OCI-LY7 (cell line): Measurements from ENCODE around the gene DENND2A. TPM values are rescaled to one million over a fixed set of nuclear protein-coding genes. Genes with fewer than 3 reads are reported as not detected.

Experiments used
- BruUV-seq: library from RNA; stranded (reverse); fragments of 400-500 nt; replicated peaks from 2 replicates; lab custom pipeline; 2021; lab: Mats Ljungman, UMichigan
- CTCF ChIA-PET: fragments of 300-600 bp; sonication (Branson Sonifier 250); formaldehyde crosslinking; loops from one replicate; lab custom pipeline; 2022; ENCODE audit warnings: antibody characterized with exemption; ENCODE audit not compliant: unreplicated experiment; lab: Charles Lee
- POLR2A ChIA-PET: fragments of 300-600 bp; sonication (Branson Sonifier 250); formaldehyde crosslinking; loops from one replicate; lab custom pipeline; 2022; ENCODE audit warnings: antibody characterized with exemption; lab: Charles Lee
- DNase-seq: peaks from one replicate; pipeline ENCODE4 v3.0.0-alpha.2; 2015; ENCODE audit warnings: low spot score
- H2AFZ ChIP-seq: fragments of 200-600 bp; sonication (generic), shearing (Covaris generic); 2 replicates; pipeline ENCODE4 v1.6.1; 2014; ENCODE audit warnings: mild to moderate bottlenecking, antibody characterized with exemption, low read length, moderate library complexity
- H3K27ac ChIP-seq: fragments of 200-600 bp; sonication (generic); 2 replicates; pipeline ENCODE4 v1.5.1; 2014; ENCODE audit warnings: mixed run types, low read depth, mild to moderate bottlenecking, moderate library complexity, low read length, inconsistent platforms; ENCODE audit not compliant: poor library complexity, severe bottlenecking
- H3K36me3 ChIP-seq: fragments of 200-600 bp; sonication (generic); 2 replicates; pipeline ENCODE4 v1.6.1; 2014; ENCODE audit warnings: mild to moderate bottlenecking, antibody characterized with exemption, low read length, moderate library complexity, mixed read lengths; ENCODE audit not compliant: insufficient read depth
- H3K4me1 ChIP-seq: fragments of 200-600 bp; sonication (generic); 2 replicates; pipeline ENCODE4 v1.5.1; 2014; ENCODE audit warnings: mild to moderate bottlenecking, low read length; ENCODE audit not compliant: insufficient read depth, poor library complexity, severe bottlenecking
- H3K4me2 ChIP-seq: fragments of 200-600 bp; sonication (generic); 2 replicates; pipeline ENCODE4 v1.6.1; 2014; ENCODE audit warnings: mild to moderate bottlenecking, low read length
- H3K4me3 ChIP-seq: fragments of 200-600 bp; sonication (generic); 2 replicates; pipeline ENCODE4 v1.5.1; 2014; ENCODE audit warnings: mild to moderate bottlenecking, low read depth, low read length; ENCODE audit not compliant: poor library complexity, severe bottlenecking
- H3K79me2 ChIP-seq: fragments of 200-600 bp; sonication (generic); 2 replicates; pipeline ENCODE4 v1.6.1; 2016; ENCODE audit warnings: low read depth, mild to moderate bottlenecking, low read length, moderate library complexity, mixed read lengths; ENCODE audit not compliant: insufficient read depth
- H3K9me2 ChIP-seq: fragments of 200-600 bp; sonication (generic); 2 replicates; pipeline ENCODE4 v1.6.1; 2016; ENCODE audit warnings: mild to moderate bottlenecking, low read length, mixed read lengths; ENCODE audit not compliant: insufficient read depth
- H3K9me3 ChIP-seq: fragments of 200-600 bp; sonication (generic); 2 replicates; pipeline ENCODE4 v1.6.1; 2014; ENCODE audit warnings: mild to moderate bottlenecking, mixed run types, low read length, mixed read lengths
- H4K20me1 ChIP-seq: fragments of 200-600 bp; sonication (generic); 2 replicates; pipeline ENCODE4 v1.6.1; 2014; ENCODE audit warnings: mild to moderate bottlenecking, antibody characterized with exemption, low read length, moderate library complexity, mixed read lengths; ENCODE audit not compliant: insufficient read depth
- CTCF ChIP-seq: fragments of 200-600 bp; sonication (generic); conservative IDR thresholded peaks from 2 replicates; pipeline ENCODE4 v1.5.1; 2014; ENCODE audit warnings: mild to moderate bottlenecking, antibody characterized with exemption, low read length, moderate library complexity, mixed read lengths
- EZH2phosphoT487 ChIP-seq: fragments of 200-600 bp; sonication (generic); IDR thresholded peaks from 2 replicates; pipeline ENCODE4 v1.6.1; 2018; ENCODE audit warnings: low read depth, borderline replicate concordance, mild to moderate bottlenecking, mixed run types, antibody characterized with exemption, low read length, moderate library complexity, mixed read lengths
- intact Hi-C: fragments of 100-400 bp; cut with micrococcal nuclease; formaldehyde crosslinking; loops from one replicate; pipeline ENCODE4 v1.10.0; 2022; ENCODE audit not compliant: unreplicated experiment
- total RNA-seq, 2 experiments: library from RNA; depleted of rRNA in 1 of 2; stranded (reverse); fragments of >200 nt in 1 of 2; shearing (Covaris generic) in 1 of 2; gene quantifications; 2 replicates each; pipeline ENCODE4 v1.2.3, GENCODE V29; 2014 to 2022

DENND2A gene
- total RNA-seq, 2 experiments from 2014 or later: 0.13 to 0.35 TPM

GRCh38 chr7:140617081-140617480, 23.5 kb downstream of the DENND2A start:
- no peak overlapping the region for H2AFZ ChIP-seq
- no peaks in the 10 kb centered on the region for H3K9me2 ChIP-seq
- H3K79me2 ChIP-seq: no peaks in the 10 kb centered on the region
- H3K27ac ChIP-seq: no peak overlapping the region
- H3K4me3 ChIP-seq: no peak overlapping the region
- H3K4me1 ChIP-seq: no peaks in the 10 kb centered on the region
- no peak for TF ChIP-seq EZH2phosphoT487
- no peak for TF ChIP-seq CTCF
- POLR2A ChIA-PET: interaction anchor here (0.6 to 1.5 kb wide), 2 partner anchors 62 to 120 kb away, joined by 3 read pairs; no protein-coding TSS in a partner anchor
- no peaks in the 10 kb centered on the region for H4K20me1 ChIP-seq
- no peaks in the 10 kb centered on the region for H3K36me3 ChIP-seq
- no peaks in the 10 kb centered on the region for H3K9me3 ChIP-seq
- no peak for DNase-seq
- H3K4me2 ChIP-seq: no peak overlapping the region
- BruUV-seq: no TSS peak
- intact Hi-C loops: no loop called here
- CTCF ChIA-PET: no interaction called here

GRCh38 chr7:140616328-140616727, 24.3 kb downstream of the DENND2A start:
- Histone ChIP-seq H3K4me2 (no peak overlapping the region), H3K9me3 (no peaks in the 10 kb centered on the region), H2AFZ (no peak overlapping the region), H3K9me2 (no peaks in the 10 kb centered on the region), H3K36me3 (no peaks in the 10 kb centered on the region), H4K20me1 (no peaks in the 10 kb centered on the region), H3K27ac (no peak overlapping the region), H3K4me3 (no peak overlapping the region), H3K79me2 (no peaks in the 10 kb centered on the region), H3K4me1 (no peaks in the 10 kb centered on the region)
- no TSS peak for BruUV-seq
- POLR2A ChIA-PET: no interaction called here
- TF ChIP-seq EZH2phosphoT487 (no peak), CTCF (no peak)
- CTCF ChIA-PET: no interaction called here
- intact Hi-C loops: no loop called here
- no peak for DNase-seq

GRCh38 chr7:140611641-140612040, 29.0 kb downstream of the DENND2A start:
- no peak overlapping the region for H3K4me2 ChIP-seq
- DNase-seq: no peak
- H3K4me3 ChIP-seq: no peak overlapping the region
- no peaks in the 10 kb centered on the region for H4K20me1 ChIP-seq
- intact Hi-C loops: no loop called here
- H3K27ac ChIP-seq: no peak overlapping the region
- no peak overlapping the region for H2AFZ ChIP-seq
- TF ChIP-seq EZH2phosphoT487 (no peak), CTCF (no peak)
- no peaks in the 10 kb centered on the region for H3K9me3 ChIP-seq
- BruUV-seq: no TSS peak
- H3K36me3 ChIP-seq: no peaks in the 10 kb centered on the region
- H3K9me2 ChIP-seq: no peaks in the 10 kb centered on the region
- ChIA-PET CTCF (no interaction called here), POLR2A (no interaction called here)
- H3K79me2 ChIP-seq: no peaks in the 10 kb centered on the region
- H3K4me1 ChIP-seq: no peaks in the 10 kb centered on the region
